HCT116 (cell line): ENCODE results near the gene FAIM2. TPM values are rescaled to one million over a fixed set of nuclear protein-coding genes. Genes with fewer than 3 reads are reported as not detected.

Source experiments
- ATAC-seq: fragments of 200-7000 bp; cut with Tn5 transposase; 2 replicates; pipeline ENCODE4 v1.9.1; 2020; ENCODE audit warnings: mild to moderate bottlenecking, moderate library complexity
- BruUV-seq: library from RNA; stranded (reverse); fragments of 400-500 nt; replicated peaks from 2 replicates; lab custom pipeline; 2021; lab: Mats Ljungman, UMichigan
- CTCF ChIA-PET: fragments of 300-600 bp; sonication (Branson Sonifier 250); formaldehyde crosslinking; loops from one replicate; lab custom pipeline; 2021; ENCODE audit warnings: antibody characterized with exemption; lab: Charles Lee
- POLR2A ChIA-PET: fragments of 300-600, 350-600 bp; sonication (Branson Sonifier 250); formaldehyde crosslinking; loops from one replicate; lab custom pipeline; 2021; ENCODE audit warnings: antibody characterized with exemption; lab: Charles Lee
- RAD21 ChIA-PET, 2 experiments: fragments of 300-600 bp; sonication (Branson Sonifier 250); formaldehyde crosslinking; loops; one replicate each; lab custom pipeline; 2023; ENCODE audit warnings: low total read pairs in 2 of 2; ENCODE audit not compliant: uncharacterized antibody in 2 of 2, unreplicated experiment in 2 of 2, low non-redundant PET in 1 of 2; lab: Charles Lee
- DNase-seq: peaks from one replicate; pipeline ENCODE4 v3.0.0-alpha.2; 2010; ENCODE audit warnings: low read depth, low spot score
- H2AFZ ChIP-seq: fragments of 200-600 bp; shearing (Covaris generic), sonication (generic); 2 replicates; pipeline ENCODE4 v1.6.1; 2017; ENCODE audit warnings: low read depth, mixed run types, mixed read lengths, antibody characterized with exemption, low read length; ENCODE audit not compliant: poor library complexity, severe bottlenecking
- H3K27ac ChIP-seq: 2 replicates; pipeline ENCODE4 v1.5.1; 2012; ENCODE audit warnings: low read depth, low read length
- H3K27me3 ChIP-seq: fragments of 200-600 bp; sonication (generic); 2 replicates; pipeline ENCODE4 v1.6.1; 2016; ENCODE audit warnings: mixed run types, low read length, mixed read lengths; ENCODE audit not compliant: insufficient read depth
- H3K36me3 ChIP-seq, 2 experiments: fragments of 200-500 bp in 1 of 2; fragments of 200-600 bp in 1 of 2; sonication (Bioruptor generic) in 1 of 2; sonication (generic) in 1 of 2; 2 replicates each; pipeline versions ENCODE4 v1.5.1 to v1.6.1; 2014 to 2016; ENCODE audit warnings: low read length in 2 of 2, inconsistent platforms in 1 of 2, mixed read lengths in 1 of 2, mixed run types in 1 of 2; ENCODE audit not compliant: insufficient read depth in 2 of 2, control insufficient read depth in 1 of 2
- H3K4me1 ChIP-seq, 2 experiments: fragments of 200-600 bp in 1 of 2; sonication (generic) in 1 of 2; 2 replicates each; pipeline versions ENCODE4 v1.5.1 to v1.6.1; 2012 to 2017; ENCODE audit warnings: low read length in 2 of 2, inconsistent platforms in 1 of 2, mild to moderate bottlenecking in 1 of 2, mixed read lengths in 1 of 2, mixed run types in 1 of 2, moderate library complexity in 1 of 2; ENCODE audit not compliant: insufficient read depth in 2 of 2, control insufficient read depth in 1 of 2
- H3K4me2 ChIP-seq: fragments of 200-600 bp; sonication (generic); 2 replicates; pipeline ENCODE4 v1.6.1; 2017; ENCODE audit warnings: mixed run types, low read length, mixed read lengths
- H3K4me3 ChIP-seq, 2 experiments: fragments of 200-600 bp in 1 of 2; sonication (generic) in 1 of 2; replicated peaks in 1 of 2; 2 replicates each; pipeline ENCODE4 v1.5.1; 2011 to 2016; ENCODE audit warnings: low read length in 2 of 2, control low read depth in 1 of 2, low read depth in 1 of 2, mild to moderate bottlenecking in 1 of 2, mixed read lengths in 1 of 2, mixed run types in 1 of 2
- H3K79me2 ChIP-seq: fragments of 200-600 bp; sonication (generic); 2 replicates; pipeline ENCODE4 v1.6.1; 2017; ENCODE audit warnings: mild to moderate bottlenecking, mixed run types, low read length, moderate library complexity, mixed read lengths; ENCODE audit not compliant: insufficient read depth
- H3K9ac ChIP-seq: fragments of 200-600 bp; sonication (generic); 2 replicates; pipeline ENCODE4 v1.6.1; 2016; ENCODE audit warnings: low read length, mixed read lengths
- H3K9me2 ChIP-seq: fragments of 200-600 bp; sonication (generic), shearing (Covaris generic); 2 replicates; pipeline ENCODE4 v1.6.1; 2017; ENCODE audit warnings: mixed run types, mild to moderate bottlenecking, moderate library complexity; ENCODE audit not compliant: insufficient read depth
- H3K9me3 ChIP-seq, 2 experiments: fragments of 200-500 bp in 1 of 2; fragments of 200-600 bp in 1 of 2; sonication (Bioruptor generic) in 1 of 2; sonication (generic) in 1 of 2; 2 replicates each; pipeline ENCODE4 v1.6.1; 2014 to 2017; ENCODE audit warnings: low read length in 2 of 2, mixed read lengths in 2 of 2, inconsistent platforms in 1 of 2, low read depth in 1 of 2, mild to moderate bottlenecking in 1 of 2, mixed run types in 1 of 2, moderate library complexity in 1 of 2; ENCODE audit not compliant: control insufficient read depth in 1 of 2, insufficient read depth in 1 of 2
- H4K20me1 ChIP-seq: fragments of 200-600 bp; sonication (generic), shearing (Covaris generic); 2 replicates; pipeline ENCODE4 v1.6.1; 2017; ENCODE audit warnings: mixed run types, mild to moderate bottlenecking, moderate library complexity; ENCODE audit not compliant: insufficient read depth
- CBX3 ChIP-seq: IDR thresholded peaks from 2 replicates; pipeline ENCODE4 v1.6.1; 2012; ENCODE audit warnings: low read depth
- CEBPB ChIP-seq: IDR thresholded peaks from 2 replicates; pipeline ENCODE4 v1.6.1; 2012; ENCODE audit warnings: low read depth
- EGR1 ChIP-seq: IDR thresholded peaks from 2 replicates; pipeline ENCODE4 v1.6.1; 2012; ENCODE audit warnings: low read depth
- ELF1 ChIP-seq: IDR thresholded peaks from 2 replicates; pipeline ENCODE4 v1.6.1; 2012; ENCODE audit warnings: low read depth, borderline replicate concordance
- EZH2 ChIP-seq: fragments of 200-600 bp; sonication (generic); IDR thresholded peaks from 2 replicates; pipeline ENCODE4 v1.6.1; 2017; ENCODE audit warnings: antibody characterized with exemption, mixed run types
- EZH2phosphoT487 ChIP-seq: fragments of 200-600 bp; IDR thresholded peaks from 2 replicates; pipeline ENCODE4 v1.6.1; 2018; ENCODE audit warnings: antibody characterized with exemption, borderline replicate concordance
- FOSL1 ChIP-seq: IDR thresholded peaks from 2 replicates; pipeline ENCODE4 v1.6.1; 2012; ENCODE audit warnings: low read depth
- MAX ChIP-seq: IDR thresholded peaks from 2 replicates; pipeline ENCODE4 v1.6.1; 2012
- POLR2AphosphoS5 ChIP-seq: IDR thresholded peaks from 2 replicates; pipeline ENCODE4 v1.6.1; 2011; ENCODE audit warnings: mild to moderate bottlenecking, low read depth, low read length, moderate library complexity
- RAD21 ChIP-seq: IDR thresholded peaks from 2 replicates; pipeline ENCODE4 v1.6.1; 2012; ENCODE audit warnings: low read depth, mild to moderate bottlenecking
- REST ChIP-seq: IDR thresholded peaks from 2 replicates; pipeline ENCODE4 v1.6.1; 2012; ENCODE audit warnings: low read depth
- SIN3A ChIP-seq: IDR thresholded peaks from 2 replicates; pipeline ENCODE4 v1.6.1; 2012; ENCODE audit warnings: low read depth
- SP1 ChIP-seq: IDR thresholded peaks from 2 replicates; pipeline ENCODE4 v1.6.1; 2012; ENCODE audit warnings: low read depth
- SRF ChIP-seq: IDR thresholded peaks from 2 replicates; pipeline ENCODE4 v1.6.1; 2012; ENCODE audit warnings: low read depth
- YY1 ChIP-seq: IDR thresholded peaks from 2 replicates; pipeline ENCODE4 v1.6.1; 2011; ENCODE audit warnings: low read length, low read depth, moderate library complexity, mild to moderate bottlenecking; ENCODE audit not compliant: insufficient replicate concordance; ENCODE audit errors: extremely low read depth
- ZNF274 ChIP-seq: fragments of 200-500 bp; sonication (Bioruptor generic); IDR thresholded peaks from 2 replicates; pipeline ENCODE4 v1.6.1; 2014; ENCODE audit warnings: mild to moderate bottlenecking, low read depth, low read length, inconsistent platforms
- intact Hi-C: fragments of 100-400 bp; cut with micrococcal nuclease; formaldehyde crosslinking; loops from 2 replicates; pipeline ENCODE4 v1.10.0; 2022
- total RNA-seq: library from RNA; stranded (reverse); gene quantifications from one replicate; pipeline ENCODE4 v1.2.1, GENCODE V29; 2021; ENCODE audit not compliant: unreplicated experiment
- TF ChIP-seq, protein P1 (sequence below): IDR thresholded peaks from 2 replicates; pipeline ENCODE4 v1.6.1; 2012

Gene FAIM2
- total RNA-seq, 1 experiment from 2014 or later: not detected

DNA sequence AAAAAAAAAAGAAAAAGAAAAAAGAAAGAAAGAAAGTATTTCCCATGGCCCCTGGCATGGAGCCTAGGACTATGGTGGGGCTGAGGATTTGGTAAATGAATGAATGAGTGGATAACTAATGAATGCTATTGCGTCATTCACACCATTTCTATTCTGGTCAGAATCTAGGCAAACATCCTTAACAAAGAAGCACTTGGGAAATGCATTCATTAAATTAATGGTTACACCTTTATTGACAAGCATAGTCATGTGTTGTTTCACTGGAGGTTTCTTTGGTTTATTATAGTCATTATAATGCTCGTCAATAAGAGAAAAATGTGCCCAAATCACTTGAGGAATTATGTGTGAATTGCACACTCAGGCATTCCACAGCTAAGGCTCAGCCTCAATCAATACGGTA lies 33.2 kb upstream of the FAIM2 start:
- Histone ChIP-seq H3K4me2 (no peak overlapping the region), H3K4me1 (no peaks in the 10 kb centered on the region; a peak in 1 of 4 replicates), H3K9me2 (no peaks in the 10 kb centered on the region), H3K27me3 (no peaks in the 10 kb centered on the region), H4K20me1 (no peaks in the 10 kb centered on the region), H3K27ac (no peak overlapping the region), H3K9ac (no peak overlapping the region), H3K4me3 (no peak overlapping the region), H3K9me3 (no peaks in the 10 kb centered on the region), H3K79me2 (no peaks in the 10 kb centered on the region), H3K36me3 (no peaks in the 10 kb centered on the region), H2AFZ (no peak overlapping the region)
- no TSS peak for BruUV-seq
- ATAC-seq (no peak), DNase-seq (no peak)
- RAD21 ChIA-PET: no interaction called here
- POLR2A ChIA-PET: no interaction called here
- intact Hi-C loops: no loop called here
- CTCF ChIA-PET: interaction anchor here (8.3 kb wide), 1 partner anchor 9 kb away, joined by 44 read pairs; no protein-coding TSS in a partner anchor
- TF ChIP-seq SP1 (no peak), EZH2phosphoT487 (no peak), MAX (no peak), SRF (no peak), CBX3 (no peak), EZH2 (no peak), ELF1 (no peak), RAD21 (no peak), FOSL1 (no peak), YY1 (no peak), ZNF274 (no peak), EGR1 (no peak), POLR2AphosphoS5 (no peak), SIN3A (no peak), REST (no peak), CEBPB (no peak)
- TF ChIP-seq, protein P1, sequence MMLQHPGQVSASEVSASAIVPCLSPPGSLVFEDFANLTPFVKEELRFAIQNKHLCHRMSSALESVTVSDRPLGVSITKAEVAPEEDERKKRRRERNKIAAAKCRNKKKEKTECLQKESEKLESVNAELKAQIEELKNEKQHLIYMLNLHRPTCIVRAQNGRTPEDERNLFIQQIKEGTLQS: no peak
